CD4-positive, alpha-beta T cell (primary cell): ENCODE data around the gene PLSCR5. TPM values are rescaled to one million over a fixed set of nuclear protein-coding genes. Genes with fewer than 3 reads are reported as not detected.

Experiments
- ATAC-seq: fragments of 200-7000 bp; cut with Tn5 transposase; one replicate; pipeline ENCODE4 v1.10.0; 2022; ENCODE audit warnings: mild to moderate bottlenecking; ENCODE audit not compliant: poor library complexity
- CTCF ChIA-PET: fragments of 350-600 bp; sonication (Branson Sonifier 250); formaldehyde crosslinking; loops from one replicate; lab custom pipeline; 2021; ENCODE audit warnings: antibody characterized with exemption, inconsistent platforms; lab: Charles Lee
- POLR2A ChIA-PET: fragments of 350-600 bp; sonication (Branson Sonifier 250); formaldehyde crosslinking; loops from one replicate; lab custom pipeline; 2021; ENCODE audit warnings: antibody characterized with exemption, inconsistent platforms; lab: Charles Lee
- DNase-seq, 14 experiments: peaks; one replicate each; pipeline ENCODE4 v3.0.0-alpha.2; 2013 to 2020; ENCODE audit warnings: mixed read lengths in 2 of 14
- H3K27ac ChIP-seq, 2 donors: one replicate each; pipeline versions ENCODE4 v1.5.1 to v1.7.0; 2013; ENCODE audit warnings: low read length in 2 of 2, low read depth in 1 of 2, mild to moderate bottlenecking in 1 of 2
- H3K27me3 ChIP-seq, 2 experiments: 1 replicate in 1 of 2; 2 replicates in 1 of 2; pipeline versions ENCODE4 v1.6.1 to v1.7.0; 2013; ENCODE audit warnings: low read length in 2 of 2, control low read depth in 1 of 2, mild to moderate bottlenecking in 1 of 2, moderate library complexity in 1 of 2; ENCODE audit not compliant: insufficient read depth in 2 of 2, control insufficient read depth in 1 of 2
- H3K36me3 ChIP-seq: one replicate; pipeline ENCODE4 v1.6.1; 2013; ENCODE audit warnings: low read length, control low read depth; ENCODE audit not compliant: insufficient read depth
- H3K4me1 ChIP-seq: one replicate; pipeline ENCODE4 v1.6.1; 2013; ENCODE audit warnings: low read length, control low read depth; ENCODE audit not compliant: insufficient read depth
- H3K4me3 ChIP-seq: one replicate; pipeline ENCODE4 v1.5.1; 2013; ENCODE audit warnings: mild to moderate bottlenecking, low read length, moderate library complexity
- H3K9me3 ChIP-seq, 2 experiments: 1 replicate in 1 of 2; 2 replicates in 1 of 2; pipeline versions ENCODE4 v1.6.1 to v1.7.0; 2013; ENCODE audit warnings: low read length in 2 of 2, mild to moderate bottlenecking in 2 of 2, control low read depth in 1 of 2, moderate library complexity in 1 of 2; ENCODE audit not compliant: control insufficient read depth in 1 of 2, insufficient read depth in 1 of 2
- H3K27ac Mint-ChIP-seq: one replicate; pipeline ENCODE4 v1.8.0; 2020; ENCODE audit warnings: mixed read lengths
- H3K27me3 Mint-ChIP-seq: one replicate; pipeline ENCODE4 v1.8.0; 2021; ENCODE audit warnings: mixed read lengths
- H3K36me3 Mint-ChIP-seq: one replicate; pipeline ENCODE4 v1.8.0; 2021; ENCODE audit warnings: low read depth, mixed read lengths
- H3K4me1 Mint-ChIP-seq: one replicate; pipeline ENCODE4 v1.8.0; 2021; ENCODE audit warnings: low read depth, mixed read lengths
- H3K4me3 Mint-ChIP-seq: one replicate; pipeline ENCODE4 v1.8.0; 2020; ENCODE audit warnings: mild to moderate bottlenecking, mixed read lengths
- H3K9me3 Mint-ChIP-seq: one replicate; pipeline ENCODE4 v1.8.0; 2020; ENCODE audit warnings: mixed read lengths
- intact Hi-C, 2 experiments: fragments of 100-400 bp; cut with DNase I in 1 of 2; cut with micrococcal nuclease in 1 of 2; formaldehyde crosslinking; loops; one replicate each; pipeline versions ENCODE4 v1.15.1 to v1.9.0; 2023 to 2025; cut with DNase I, micrococcal nuclease
- total RNA-seq, 174 experiments: library from RNA in 2 of 174; stranded (reverse) in 2 of 174; gene quantifications; one replicate each; pipeline ENCODE4 v1.2.3 and lab custom pipeline; 2021 to 2026
- TF ChIP-seq, protein P1 (sequence below): fragments of 200-600 bp; IDR thresholded peaks from one replicate; pipeline ENCODE4 v1.8.0; 2022; ENCODE audit warnings: antibody characterized with exemption, mild to moderate bottlenecking

The PLSCR5 gene
- total RNA-seq, 2 experiments from 2014 or later: not detected

- DNase-seq: no peak
- H3K4me3 Mint-ChIP-seq: no peak overlapping the region
- H3K4me1 Mint-ChIP-seq: no peaks in the 10 kb centered on the region
- intact Hi-C loops: no loop called here
- Histone ChIP-seq H3K4me1 (no peaks in the 10 kb centered on the region), H3K4me3 (no peak overlapping the region), H3K36me3 (no peaks in the 10 kb centered on the region), H3K27me3 (no peaks in the 10 kb centered on the region), H3K27ac (no peak overlapping the region), H3K9me3 (no peaks in the 10 kb centered on the region)
- POLR2A ChIA-PET: no interaction called here
- no peak for ATAC-seq
- H3K27ac Mint-ChIP-seq: no peak overlapping the region
- H3K9me3 Mint-ChIP-seq: no peaks in the 10 kb centered on the region
- peaks cover 5% of the 10 kb centered on the region for H3K27me3 Mint-ChIP-seq
- H3K36me3 Mint-ChIP-seq: no peaks in the 10 kb centered on the region
- CTCF ChIA-PET: no interaction called here
- TF ChIP-seq, protein P1, sequence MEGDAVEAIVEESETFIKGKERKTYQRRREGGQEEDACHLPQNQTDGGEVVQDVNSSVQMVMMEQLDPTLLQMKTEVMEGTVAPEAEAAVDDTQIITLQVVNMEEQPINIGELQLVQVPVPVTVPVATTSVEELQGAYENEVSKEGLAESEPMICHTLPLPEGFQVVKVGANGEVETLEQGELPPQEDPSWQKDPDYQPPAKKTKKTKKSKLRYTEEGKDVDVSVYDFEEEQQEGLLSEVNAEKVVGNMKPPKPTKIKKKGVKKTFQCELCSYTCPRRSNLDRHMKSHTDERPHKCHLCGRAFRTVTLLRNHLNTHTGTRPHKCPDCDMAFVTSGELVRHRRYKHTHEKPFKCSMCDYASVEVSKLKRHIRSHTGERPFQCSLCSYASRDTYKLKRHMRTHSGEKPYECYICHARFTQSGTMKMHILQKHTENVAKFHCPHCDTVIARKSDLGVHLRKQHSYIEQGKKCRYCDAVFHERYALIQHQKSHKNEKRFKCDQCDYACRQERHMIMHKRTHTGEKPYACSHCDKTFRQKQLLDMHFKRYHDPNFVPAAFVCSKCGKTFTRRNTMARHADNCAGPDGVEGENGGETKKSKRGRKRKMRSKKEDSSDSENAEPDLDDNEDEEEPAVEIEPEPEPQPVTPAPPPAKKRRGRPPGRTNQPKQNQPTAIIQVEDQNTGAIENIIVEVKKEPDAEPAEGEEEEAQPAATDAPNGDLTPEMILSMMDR: no peak
Observed at GRCh38 chr3:146611096-146611495, 6.0 kb upstream of the PLSCR5 start.

DNA sequence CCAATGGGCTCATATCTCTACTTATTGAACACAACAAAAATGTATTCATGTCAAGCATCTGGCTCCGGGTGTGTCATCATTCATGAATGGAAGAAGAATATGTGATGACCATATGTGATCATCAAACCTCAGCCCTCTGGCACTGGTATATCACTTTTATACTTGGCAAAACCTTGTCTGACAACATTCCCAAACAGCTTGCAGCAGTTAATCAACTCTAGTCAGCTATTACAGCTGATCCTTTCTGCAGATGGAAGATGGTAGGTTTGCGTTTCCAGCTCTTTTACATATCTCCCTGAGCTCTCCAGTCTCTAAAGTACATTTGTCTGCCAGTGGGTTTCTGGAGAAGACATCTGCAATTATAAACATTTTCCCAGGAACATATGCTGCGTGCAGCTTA is 6.6 kb downstream of the PLSCR5 start:
- H3K36me3 ChIP-seq: no peaks in the 10 kb centered on the region
- no peaks in the 10 kb centered on the region for H3K9me3 ChIP-seq
- no peak for DNase-seq
- Mint-ChIP-seq H3K9me3 (no peaks in the 10 kb centered on the region), H3K27me3 (no peaks in the 10 kb centered on the region), H3K4me1 (no peaks in the 10 kb centered on the region), H3K4me3 (no peak overlapping the region), H3K36me3 (no peaks in the 10 kb centered on the region), H3K27ac (no peak overlapping the region)
- no peak for ATAC-seq
- peaks cover 0 to 2% of the 10 kb centered on the region in 2 experiments for H3K27me3 ChIP-seq
- CTCF ChIA-PET: no interaction called here
- intact Hi-C loops: no loop called here
- TF ChIP-seq, protein P1: no peak
- H3K4me3 ChIP-seq: no peak overlapping the region
- POLR2A ChIA-PET: no interaction called here
- no peak overlapping the region for H3K27ac ChIP-seq
- no peaks in the 10 kb centered on the region for H3K4me1 ChIP-seq

- ChIA-PET CTCF (no interaction called here), POLR2A (no interaction called here)
- no peaks in the 10 kb centered on the region for H3K36me3 Mint-ChIP-seq
- H3K27me3 Mint-ChIP-seq: no peaks in the 10 kb centered on the region
- H3K27ac Mint-ChIP-seq: no peak overlapping the region
- no peaks in the 10 kb centered on the region for H3K27me3 ChIP-seq
- no peak overlapping the region for H3K4me3 ChIP-seq
- DNase-seq (peak in 3 of 14 experiments; percentile 6 to 13 (median 11)), ATAC-seq (no peak)
- H3K4me1 ChIP-seq: no peaks in the 10 kb centered on the region
- H3K4me1 Mint-ChIP-seq: no peaks in the 10 kb centered on the region
- H3K9me3 Mint-ChIP-seq: no peaks in the 10 kb centered on the region
- no peaks in the 10 kb centered on the region for H3K36me3 ChIP-seq
- H3K27ac ChIP-seq: no peak overlapping the region
- intact Hi-C loops: no loop called here
- H3K4me3 Mint-ChIP-seq: no peak overlapping the region
- TF ChIP-seq, protein P1: peak; percentile 60
- H3K9me3 ChIP-seq: no peaks in the 10 kb centered on the region
Observed at GRCh38 chr3:146594843-146595482, 10.2 kb downstream of the PLSCR5 start.
